HL-60 (cell line): ENCODE measurements around the gene AKAP13.

Experiments used
- DNase-seq, 2 experiments: peaks; one replicate each; pipeline ENCODE4 v3.0.0-alpha.2; 2010 to 2020; ENCODE audit warnings: low read depth in 1 of 2, low spot score in 1 of 2
- H3K27ac ChIP-seq: fragments of 250-450 bp; sonication (Bioruptor Pico); replicated peaks from 2 replicates; pipeline ENCODE4 v1.5.1; 2020; ENCODE audit warnings: mild to moderate bottlenecking, moderate library complexity
- H3K27me3 ChIP-seq: fragments of 250-450 bp; sonication (Bioruptor Pico); 2 replicates; pipeline ENCODE4 v1.5.1; 2021; ENCODE audit warnings: mild to moderate bottlenecking, moderate library complexity; ENCODE audit not compliant: insufficient read depth, poor library complexity, severe bottlenecking
- H3K4me3 ChIP-seq: replicated peaks from 2 replicates; pipeline ENCODE4 v1.5.1; 2011; ENCODE audit warnings: mild to moderate bottlenecking, control low read depth, low read length; ENCODE audit not compliant: insufficient read depth
- CTCF ChIP-seq: IDR thresholded peaks from one replicate; pipeline ENCODE4 v1.5.1; 2011; ENCODE audit warnings: low read length, control low read depth, inconsistent platforms; ENCODE audit not compliant: insufficient read depth
- GABPA ChIP-seq: IDR thresholded peaks from 2 replicates; pipeline ENCODE4 v1.6.1; 2012; ENCODE audit warnings: low read depth
- POLR2AphosphoS5 ChIP-seq: IDR thresholded peaks from 2 replicates; pipeline ENCODE4 v1.6.1; 2012; ENCODE audit warnings: low read depth
- REST ChIP-seq: IDR thresholded peaks from 2 replicates; pipeline ENCODE4 v1.6.1; 2012; ENCODE audit warnings: low read depth; ENCODE audit not compliant: insufficient replicate concordance
- SPI1 ChIP-seq: IDR thresholded peaks from 2 replicates; pipeline ENCODE4 v1.6.1; 2012; ENCODE audit warnings: low read depth, mild to moderate bottlenecking, borderline replicate concordance

The AKAP13 gene

GRCh38 chr15:85690561-85691231 lies 310.3 kb downstream of the AKAP13 start:
- peak overlapping the region; percentile 89 for H3K27ac ChIP-seq
- no peaks in the 10 kb centered on the region for H3K27me3 ChIP-seq
- no peak overlapping the region for H3K4me3 ChIP-seq
- TF ChIP-seq GABPA = no peak
- no peak for TF ChIP-seq SPI1
- no peak for TF ChIP-seq CTCF
- no peak for TF ChIP-seq POLR2AphosphoS5
- TF ChIP-seq REST = no peak
- peak in 1 of 2 experiments; percentile 51 for DNase-seq

GRCh38 chr15:85691350-85692240 lies 311.2 kb downstream of the AKAP13 start:
- no peak for DNase-seq
- no peak for TF ChIP-seq GABPA
- TF ChIP-seq POLR2AphosphoS5 = no peak
- no peak for TF ChIP-seq CTCF
- TF ChIP-seq SPI1 = no peak; the same call in 1 of the 2 replicates
- no peak for TF ChIP-seq REST
- H3K4me3 ChIP-seq = no peak overlapping the region
- peak overlapping the region; percentile 15 for H3K27ac ChIP-seq
- H3K27me3 ChIP-seq = no peaks in the 10 kb centered on the region

- no peak for TF ChIP-seq CTCF
- no peak for TF ChIP-seq POLR2AphosphoS5
- TF ChIP-seq SPI1 = no peak
- TF ChIP-seq REST = no peak
- no peak for TF ChIP-seq GABPA
- Histone ChIP-seq H3K27me3 (no peaks in the 10 kb centered on the region), H3K4me3 (no peak overlapping the region), H3K27ac (no peak overlapping the region; the same call in 1 of the 2 replicates)
- DNase-seq = no peak
These were observed 311.9 kb downstream of the AKAP13 start for GRCh38 chr15:85692321-85692720.
